Kasumi-1 (cell line): ENCODE measurements around the gene TACC2.
"Not testable (repeated sequence)": the region's sequence is repeated elsewhere in the genome, so short reads cannot be mapped to it uniquely, and the experiment has no call there.

ENCODE experiments used
- DNase-seq, 2 experiments: peaks; one replicate each; lab custom pipeline; 2025; lab: John Stamatoyannopoulos, UW

The TACC2 gene

GRCh38 chr10:122089311-122090017 is 100.5 kb downstream of the TACC2 start:
- DNase-seq: no peak

- DNase-seq: no peak
These were observed 102.8 kb downstream of the TACC2 start for GRCh38 chr10:122091722-122092121.

- DNase-seq: no peak
These were observed 104.1 kb downstream of the TACC2 start for GRCh38 chr10:122093076-122093475.

GRCh38 chr10:122096181-122096580 is 107.2 kb downstream of the TACC2 start:
- DNase-seq: not testable (repeated sequence)

- DNase-seq: no peak
These were observed 107.7 kb downstream of the TACC2 start for GRCh38 chr10:122096705-122097104.

GRCh38 chr10:122097935-122098334 is 109.0 kb downstream of the TACC2 start:
- no peak for DNase-seq

GRCh38 chr10:122098924-122099323 is 110.0 kb downstream of the TACC2 start:
- DNase-seq: no peak

- no peak for DNase-seq
These were observed 110.6 kb downstream of the TACC2 start for GRCh38 chr10:122099562-122099961.

- DNase-seq: no peak
These were observed 113.3 kb downstream of the TACC2 start for GRCh38 chr10:122102146-122102868.

GRCh38 chr10:122102869-122103525 is 114.0 kb downstream of the TACC2 start:
- DNase-seq: no peak

- DNase-seq: no peak
These were observed 114.6 kb downstream of the TACC2 start for GRCh38 chr10:122103592-122103991.

GRCh38 chr10:122108786-122109185 is 119.8 kb downstream of the TACC2 start:
- not testable (repeated sequence) for DNase-seq

- DNase-seq: no peak
These were observed 123.2 kb downstream of the TACC2 start for GRCh38 chr10:122112021-122112616.

- no peak for DNase-seq
These were observed 123.7 kb downstream of the TACC2 start for GRCh38 chr10:122112625-122113160.

- DNase-seq: no peak
These were observed 124.4 kb downstream of the TACC2 start for GRCh38 chr10:122113161-122113944.

GRCh38 chr10:122113945-122114747 is 125.2 kb downstream of the TACC2 start:
- no peak for DNase-seq

GRCh38 chr10:122115874-122116273 is 126.9 kb downstream of the TACC2 start:
- no peak for DNase-seq

- DNase-seq: no peak
These were observed 127.4 kb downstream of the TACC2 start for GRCh38 chr10:122116331-122116730.

GRCh38 chr10:122117475-122117874 is 128.5 kb downstream of the TACC2 start:
- no peak for DNase-seq

GRCh38 chr10:122120008-122120744 is 131.2 kb downstream of the TACC2 start:
- DNase-seq: no peak
